CD4-positive, alpha-beta T cell treated with Interleukin-6 for 4 hours (primary cell): ENCODE results near the gene SRRD.
"Not testable (repeated sequence)": the region's sequence is repeated elsewhere in the genome, so short reads cannot be mapped to it uniquely, and the experiment has no call there.

ENCODE experiments used
- DNase-seq: peaks from one replicate; pipeline ENCODE4 v3.0.0-alpha.2; 2020; ENCODE audit warnings: mixed read lengths

Gene SRRD

DNA sequence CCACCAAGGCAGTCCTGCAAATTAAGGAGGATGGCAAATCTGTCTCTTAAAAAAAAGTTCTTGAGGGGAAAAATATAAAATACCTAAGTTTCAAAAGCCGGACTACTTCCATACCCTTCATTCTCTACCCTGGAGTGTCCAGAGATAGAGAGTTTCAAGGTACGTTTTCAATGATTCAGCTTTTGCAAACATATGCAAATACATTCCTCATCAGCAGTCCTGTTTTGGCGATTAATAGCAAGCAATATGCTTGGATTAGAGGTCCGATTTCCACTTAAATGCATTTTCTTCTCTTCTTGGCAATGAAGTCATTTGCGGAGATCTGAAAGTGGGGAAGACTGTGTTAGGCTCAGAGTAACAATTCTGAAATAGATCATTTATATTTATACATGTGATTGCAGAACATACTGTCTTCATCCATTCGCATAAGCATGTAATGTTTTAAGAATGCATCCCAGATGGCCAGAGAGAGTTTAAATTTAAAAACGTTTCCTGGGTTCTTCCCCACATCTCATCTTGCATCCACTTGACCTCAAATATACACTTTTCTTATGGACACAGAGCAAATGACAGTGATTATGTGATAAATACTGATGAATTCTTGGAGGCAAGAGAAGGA lies 42.4 kb downstream of the SRRD start:
- DNase-seq = no peak

DNA sequence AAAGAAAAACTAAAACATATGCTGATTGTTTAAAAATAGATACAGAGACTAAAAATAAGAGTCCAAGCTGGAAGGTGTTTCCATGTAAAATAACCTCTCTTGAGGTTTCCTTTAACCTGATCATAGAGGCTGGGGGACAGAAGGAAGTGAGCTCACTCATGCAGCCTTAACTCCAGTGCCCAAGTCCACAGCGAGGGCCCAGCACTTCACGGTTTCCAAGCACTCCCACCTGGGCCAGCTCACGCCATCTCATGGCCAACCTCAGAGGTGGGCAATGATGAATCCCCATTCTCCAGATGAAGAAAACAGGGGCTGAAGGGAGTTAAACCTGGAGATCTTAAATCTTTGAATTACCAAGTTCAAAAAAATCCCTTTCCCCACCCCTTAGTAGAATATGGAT lies 43.5 kb downstream of the SRRD start:
- no peak for DNase-seq

GRCh38 chr22:26527574-26528465 lies 44.1 kb downstream of the SRRD start:
- DNase-seq = no peak

- not testable (repeated sequence) for DNase-seq
Observed at GRCh38 chr22:26528518-26528917, 44.8 kb downstream of the SRRD start.

DNA sequence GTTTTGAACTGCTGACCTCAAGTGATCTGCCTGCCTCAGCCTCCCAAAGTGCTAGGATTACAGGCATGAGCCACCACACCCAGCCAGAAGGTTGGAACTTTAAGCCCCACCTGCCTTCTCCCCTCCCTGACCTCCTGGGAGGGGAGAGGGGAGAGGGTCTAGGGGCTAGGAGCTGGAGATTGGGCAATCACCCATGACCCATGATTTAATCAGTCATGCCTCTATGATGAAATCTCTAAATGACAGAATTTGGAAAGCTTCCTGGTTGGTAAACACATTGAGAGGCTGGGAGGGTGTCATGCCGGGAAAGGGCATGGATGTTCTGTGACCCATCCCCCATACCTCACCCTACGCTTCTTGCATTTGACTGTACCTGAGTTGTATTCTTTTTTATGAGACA lies 45.7 kb downstream of the SRRD start:
- DNase-seq = no peak

DNA sequence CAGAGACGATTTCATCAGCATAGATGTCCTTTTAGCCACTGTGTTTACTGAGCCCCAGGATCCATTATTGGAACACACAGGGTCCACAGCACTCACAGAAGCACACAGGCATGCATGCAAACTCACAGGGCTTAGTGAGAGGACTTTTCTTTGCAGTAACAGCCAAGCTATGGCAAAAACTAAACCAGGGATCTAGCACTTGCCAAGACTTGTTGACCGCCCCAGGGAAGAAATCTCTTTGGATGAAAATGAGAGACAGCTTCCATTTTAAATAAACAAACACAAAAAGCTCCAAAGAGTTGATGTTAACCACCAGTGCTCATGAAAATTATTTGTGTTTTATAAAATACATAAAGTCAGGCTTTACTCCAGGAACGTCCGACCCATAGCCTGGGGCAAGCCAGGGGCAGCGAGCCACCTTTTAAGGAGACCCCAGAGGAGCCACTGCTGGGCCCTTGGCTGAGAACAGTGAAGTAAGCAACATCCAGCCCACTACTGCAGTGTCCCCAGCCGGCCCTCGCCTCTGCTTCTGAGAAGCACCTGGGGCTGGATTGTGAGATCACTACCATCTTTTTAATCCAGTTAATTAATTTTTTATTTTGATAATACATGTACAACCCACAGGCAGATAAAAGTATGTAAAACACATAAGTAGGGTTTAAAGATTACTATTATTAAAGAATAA lies 50.6 kb downstream of the SRRD start:
- no peak for DNase-seq

- DNase-seq = no peak
Observed at GRCh38 chr22:26534874-26535602, 51.4 kb downstream of the SRRD start.

GRCh38 chr22:26535603-26535908 lies 51.9 kb downstream of the SRRD start:
- no peak for DNase-seq

GRCh38 chr22:26536056-26536761 lies 52.5 kb downstream of the SRRD start:
- no peak for DNase-seq

DNA sequence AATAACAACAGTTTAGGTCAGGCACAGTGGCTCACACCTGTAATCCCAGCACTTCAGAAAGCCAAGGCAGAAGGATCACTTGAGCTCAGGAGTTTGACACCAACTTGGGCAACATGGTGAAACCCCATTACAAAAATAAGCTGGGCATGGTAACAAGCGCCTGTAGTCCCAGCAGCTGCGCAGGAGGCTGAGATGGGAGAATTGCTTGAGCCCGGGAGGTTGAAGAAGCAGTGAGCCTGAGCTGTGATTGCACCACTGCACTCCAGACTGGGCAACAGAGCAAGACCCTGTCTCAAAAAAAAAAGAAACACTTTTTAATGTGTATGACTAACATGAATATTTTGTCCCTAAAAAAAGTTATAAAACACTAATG lies 53.1 kb downstream of the SRRD start:
- no peak for DNase-seq

- no peak for DNase-seq
Observed at GRCh38 chr22:26540119-26540518, 56.4 kb downstream of the SRRD start.

DNA sequence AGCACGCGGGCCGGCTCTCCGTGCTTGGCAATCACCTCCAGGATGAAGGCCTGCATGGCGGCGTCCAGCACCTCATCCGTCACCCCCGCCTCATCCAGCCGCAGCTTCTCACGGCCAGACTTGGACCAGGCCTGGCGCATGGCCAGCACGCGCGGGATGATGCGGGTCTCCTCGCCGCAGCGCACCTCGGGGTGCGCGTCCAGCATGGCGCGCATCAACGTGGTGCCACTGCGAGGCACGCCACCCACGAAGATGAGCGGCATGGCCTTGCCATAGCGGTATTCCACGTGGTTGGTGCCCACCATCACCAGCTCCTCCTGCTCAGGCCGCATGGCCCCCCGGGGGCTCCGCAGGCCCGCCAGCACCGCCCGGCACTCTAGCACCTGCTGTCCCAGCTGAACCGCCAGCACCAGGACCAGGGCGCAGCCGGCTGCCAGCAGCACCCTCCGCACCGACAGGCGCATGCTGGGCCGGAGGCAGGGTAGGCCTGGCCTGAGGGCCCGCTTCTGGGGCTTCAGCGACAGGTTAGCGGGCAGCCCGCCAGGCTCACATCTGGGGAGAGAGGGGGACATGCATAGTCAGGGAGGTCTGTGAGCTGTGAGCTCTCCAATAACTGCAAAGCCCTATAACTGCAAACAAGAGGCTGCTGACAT lies 57.6 kb downstream of the SRRD start:
- no peak for DNase-seq

GRCh38 chr22:26542831-26543230 lies 59.2 kb downstream of the SRRD start:
- DNase-seq = no peak
